Pancreas (tissue), 10 donors: ENCODE results near the gene LDLRAD4. TPM values are rescaled to one million over a fixed set of nuclear protein-coding genes. Genes with fewer than 3 reads are reported as not detected.

Experiments used
- ATAC-seq, 4 donors: fragments of 200-7000 bp; cut with Tn5 transposase; one replicate each; pipeline versions ENCODE4 v1.8.0 to v1.9.1; 2020; ENCODE audit warnings: mild to moderate bottlenecking in 4 of 4, moderate library complexity in 4 of 4
- DNase-seq, 6 donors: peaks; one replicate each; pipeline ENCODE4 v3.0.0-alpha.2; 2020
- FAIRE-seq: peaks from 2 replicates; lab custom pipeline; 2012; peaks lifted over from hg19 to GRCh38; lab: Jason Lieb, UNC
- H3K27ac ChIP-seq, 4 donors: fragments of 200-600 bp; sonication (generic); 1 replicate in 3 of 4; 2 replicates in 1 of 4; pipeline versions ENCODE4 v1.5.0 to v1.8.0; 2020
- H3K27me3 ChIP-seq, 4 donors: fragments of 200-600 bp; one replicate each; pipeline ENCODE4 v1.8.0; 2021
- H3K36me3 ChIP-seq, 3 donors: fragments of 200-600 bp; sonication (generic) in 1 of 3; one replicate each; pipeline versions ENCODE4 v1.5.0 to v1.8.0; 2020 to 2021
- H3K4me1 ChIP-seq, 3 donors: fragments of 200-600 bp; one replicate each; pipeline ENCODE4 v1.8.0; 2021
- H3K4me3 ChIP-seq, 4 donors: fragments of 200-600 bp; sonication (generic) in 2 of 4; one replicate each; pipeline versions ENCODE4 v1.5.0 to v1.8.0; 2020 to 2021
- H3K9me3 ChIP-seq, 4 donors: fragments of 200-600 bp; one replicate each; pipeline ENCODE4 v1.8.0; 2021
- WGBS, 2 donors: extraction: QIAGEN DNeasy Blood & Tissue Kit; methylation state at CpG; one replicate each; pipeline ENCODE4 v1.1.7; 2013; 5-methylcytosine and 5-hydroxymethylcytosine counted together
- intact Hi-C, 3 donors: fragments of 100-400 bp; cut with DNase I; formaldehyde crosslinking; loops; one replicate each; pipeline versions ENCODE4 v1.11.1 to v1.14.2; 2022
- polyA plus RNA-seq, 2 donors: library from polyadenylated mRNA; stranded (reverse); fragments of 200-250 nt; gene quantifications; one replicate each; pipeline ENCODE4 v1.2.3, GENCODE V29; 2013
- total RNA-seq, 6 donors: library from RNA; stranded (reverse); fragmentation: NEBNext Ultra II Directional in 4 of 6; extraction: Animal tissue kit (Norgen Biotek cat#: 25700) in 4 of 6; gene quantifications; one replicate each; pipeline versions ENCODE4 v1.2.1 to v1.2.4, GENCODE V29; 2021 to 2023
- TF ChIP-seq, protein P1 (sequence below), 4 donors: fragments of 200-600 bp; sonication (generic) in 3 of 4; IDR thresholded peaks; one replicate each; pipeline versions ENCODE4 v1.5.0 to v1.8.0; 2021; ENCODE audit warnings: antibody characterized with exemption in 4 of 4
- donor health status: healthy with polysubstance abuse.
- donor health status: DM: no; HTN: no; CAD: no; lungs with moderate emphysema.
- donor health status: DM: no; HTN: no; CAD: no.
- donor health status: control.
- donor health status: control.
- donor health status: Bipolar disorder and iron deficiency.
- donor health status: DM: yes; HTN: yes; CAD: no.
- donor health status: DM: no; HTN: no; CAD: no.
- donor health status: DM: no; HTN: no; CAD: no.
- donor health status: DM: yes; HTN: yes; CAD: no.

LDLRAD4 gene
- total and polyA plus RNA-seq, 8 donors = 2.5 to 21.8 (median 5.7) TPM

DNA sequence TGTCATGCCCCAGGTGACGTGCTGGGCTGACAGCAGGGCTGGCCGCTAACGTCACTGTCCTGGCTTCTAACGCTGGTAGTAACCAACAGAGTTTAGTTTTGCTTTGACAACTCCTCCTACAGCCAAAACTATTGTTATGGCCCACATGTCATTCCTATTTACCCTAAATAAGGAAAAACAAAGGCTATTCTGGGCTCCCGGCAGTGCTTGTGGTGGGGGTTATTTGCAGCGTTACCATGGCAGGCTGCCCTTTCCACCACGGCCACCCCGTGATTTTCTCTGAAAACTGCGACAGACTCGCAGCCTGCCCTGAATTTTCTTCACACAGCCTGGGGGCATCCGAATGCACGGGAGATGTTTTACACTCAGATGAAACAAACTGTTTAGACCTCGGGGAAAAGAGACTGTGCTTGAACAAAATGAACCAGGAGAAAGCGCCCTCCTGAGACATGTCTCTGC, 392.6 kb downstream of the LDLRAD4 start:
- Histone ChIP-seq H3K4me3 (peak overlapping the region in 2 of 4 donors; percentile 20 to 36), H3K36me3 (no peaks in the 10 kb centered on the region), H3K9me3 (no peaks in the 10 kb centered on the region), H3K27ac (no peak overlapping the region), H3K4me1 (no peaks in the 10 kb centered on the region), H3K27me3 (no peaks in the 10 kb centered on the region)
- 11 to 12% methylated on average over 14 of the region's 14 CpGs for WGBS, 2 donors
- DNase-seq = no peak
- peak; percentile 59 to 77 (median 70) for ATAC-seq
- FAIRE-seq = no peak
- intact Hi-C loops = no loop called here
- TF ChIP-seq, protein P1, sequence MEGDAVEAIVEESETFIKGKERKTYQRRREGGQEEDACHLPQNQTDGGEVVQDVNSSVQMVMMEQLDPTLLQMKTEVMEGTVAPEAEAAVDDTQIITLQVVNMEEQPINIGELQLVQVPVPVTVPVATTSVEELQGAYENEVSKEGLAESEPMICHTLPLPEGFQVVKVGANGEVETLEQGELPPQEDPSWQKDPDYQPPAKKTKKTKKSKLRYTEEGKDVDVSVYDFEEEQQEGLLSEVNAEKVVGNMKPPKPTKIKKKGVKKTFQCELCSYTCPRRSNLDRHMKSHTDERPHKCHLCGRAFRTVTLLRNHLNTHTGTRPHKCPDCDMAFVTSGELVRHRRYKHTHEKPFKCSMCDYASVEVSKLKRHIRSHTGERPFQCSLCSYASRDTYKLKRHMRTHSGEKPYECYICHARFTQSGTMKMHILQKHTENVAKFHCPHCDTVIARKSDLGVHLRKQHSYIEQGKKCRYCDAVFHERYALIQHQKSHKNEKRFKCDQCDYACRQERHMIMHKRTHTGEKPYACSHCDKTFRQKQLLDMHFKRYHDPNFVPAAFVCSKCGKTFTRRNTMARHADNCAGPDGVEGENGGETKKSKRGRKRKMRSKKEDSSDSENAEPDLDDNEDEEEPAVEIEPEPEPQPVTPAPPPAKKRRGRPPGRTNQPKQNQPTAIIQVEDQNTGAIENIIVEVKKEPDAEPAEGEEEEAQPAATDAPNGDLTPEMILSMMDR (IDR thresholded peaks at IDR 0.05) = no peak

DNA sequence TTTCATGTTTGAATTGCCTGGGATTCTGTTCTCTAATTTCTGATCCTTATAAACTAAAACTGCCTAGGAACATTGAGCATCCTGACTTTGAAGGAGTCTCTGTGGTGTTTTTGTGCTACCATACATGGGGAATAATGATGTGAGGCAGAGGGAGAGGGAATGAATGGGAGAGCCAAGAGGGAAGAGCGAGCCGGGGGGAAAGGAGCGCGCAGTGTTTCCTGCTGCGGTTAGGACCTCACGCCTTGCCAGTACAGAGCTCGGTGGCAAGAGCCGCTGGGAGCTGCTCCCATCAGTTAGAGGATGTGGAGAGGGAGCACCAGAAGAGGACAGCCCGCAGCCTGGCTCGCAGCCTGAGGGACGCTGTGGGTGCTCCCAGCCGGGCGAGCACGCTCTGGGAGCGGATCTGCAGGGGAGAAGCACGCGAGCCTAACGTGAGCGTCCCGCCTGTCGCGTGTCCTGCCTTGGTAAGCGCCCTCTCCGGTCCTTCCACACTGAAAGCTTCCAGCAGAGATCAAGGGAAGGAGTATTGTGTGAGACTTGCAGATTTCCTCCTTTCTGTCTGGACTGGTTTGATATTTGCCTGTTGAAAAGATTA, 393.1 kb downstream of the LDLRAD4 start:
- Histone ChIP-seq H3K27me3 (no peaks in the 10 kb centered on the region), H3K4me3 (peak overlapping the region in 2 of 4 donors; percentile 20 to 36), H3K4me1 (no peaks in the 10 kb centered on the region), H3K9me3 (no peaks in the 10 kb centered on the region), H3K27ac (peak overlapping the region in 1 of 4 donors; percentile 2), H3K36me3 (no peaks in the 10 kb centered on the region)
- DNase-seq (peak in 1 of 6 donors; percentile 70), ATAC-seq (peak; percentile 57 to 72 (median 66)), FAIRE-seq (no peak)
- intact Hi-C loops = no loop called here
- 6 to 8% methylated on average over 24 of the region's 24 CpGs for WGBS, 2 donors
- TF ChIP-seq, protein P1 (IDR thresholded peaks at IDR 0.05) = no peak

DNA sequence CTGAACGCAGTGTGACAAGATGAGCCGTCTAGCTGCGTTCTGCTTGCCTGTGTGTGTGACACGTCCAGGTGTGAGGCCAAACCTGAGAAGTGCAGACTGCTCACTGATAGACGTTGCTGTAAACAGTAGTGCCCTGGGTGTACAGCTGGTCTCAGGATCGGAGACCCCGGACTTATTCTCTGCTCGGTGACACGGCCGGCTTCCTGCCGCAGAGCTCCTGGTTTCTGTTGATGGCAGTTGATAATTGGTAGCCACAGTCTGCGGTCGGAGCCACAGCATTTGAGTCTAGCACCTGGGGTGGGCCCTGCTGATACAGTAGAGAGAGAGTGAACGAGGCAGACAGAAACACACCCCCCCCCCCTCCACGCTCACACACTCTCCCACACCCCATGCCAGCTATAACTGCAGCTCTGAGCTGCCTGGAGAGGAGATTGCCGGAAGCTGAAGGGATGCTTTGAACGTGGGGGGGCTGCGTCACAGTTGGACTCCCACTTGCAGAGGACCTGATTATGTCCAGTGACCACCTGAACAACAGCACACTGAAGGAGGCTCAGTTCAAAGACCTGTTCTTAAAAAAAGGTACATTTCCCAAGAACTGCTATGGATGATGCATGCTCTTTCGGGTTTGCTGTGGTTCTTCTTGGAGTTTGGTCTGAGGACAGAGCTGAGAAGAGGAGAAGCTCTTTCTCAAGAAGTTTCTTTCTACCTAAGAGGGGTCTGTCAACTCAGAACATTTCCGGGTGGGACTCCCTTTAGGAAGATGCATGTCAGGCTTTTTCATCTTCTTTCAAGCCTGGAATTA, 393.8 kb downstream of the LDLRAD4 start:
- Histone ChIP-seq H3K27me3 (no peaks in the 10 kb centered on the region), H3K36me3 (no peaks in the 10 kb centered on the region), H3K9me3 (no peaks in the 10 kb centered on the region), H3K27ac (peak overlapping the region in 1 of 4 donors; percentile 2), H3K4me3 (peak overlapping the region in 1 of 4 donors; percentile 36), H3K4me1 (no peaks in the 10 kb centered on the region)
- WGBS, 2 donors = 48 to 49% methylated on average over 20 of the region's 20 CpGs
- no peak for DNase-seq
- no peak for FAIRE-seq
- peak in 3 of 4 donors; percentile 10 to 33 (median 16) for ATAC-seq
- TF ChIP-seq, protein P1 (IDR thresholded peaks at IDR 0.05) = no peak
- intact Hi-C loops = no loop called here

DNA sequence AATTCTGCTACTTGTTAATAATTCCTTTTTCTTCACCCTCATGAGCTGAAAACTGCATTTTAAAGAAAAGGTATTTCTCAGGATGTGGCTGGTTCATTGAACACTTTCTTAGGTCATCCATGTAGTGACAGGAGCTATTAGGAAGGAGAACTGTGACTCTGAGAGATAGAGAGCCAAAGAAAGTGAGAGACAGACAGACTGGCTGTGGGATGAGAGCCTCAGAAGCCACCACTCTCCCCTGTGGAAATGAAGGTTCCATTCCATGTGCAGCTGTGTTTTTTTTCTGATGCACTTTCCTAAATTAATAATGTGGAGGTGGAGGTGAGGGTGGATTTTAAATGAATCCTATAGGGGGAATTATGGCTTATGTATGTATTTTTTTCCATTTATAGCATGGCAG, 394.5 kb downstream of the LDLRAD4 start:
- no peak overlapping the region for H3K27ac ChIP-seq
- no peaks in the 10 kb centered on the region for H3K4me1 ChIP-seq
- H3K36me3 ChIP-seq = no peaks in the 10 kb centered on the region
- TF ChIP-seq, protein P1 (IDR thresholded peaks at IDR 0.05) = no peak
- no peak for FAIRE-seq
- ATAC-seq = no peak
- intact Hi-C loops = no loop called here
- DNase-seq = no peak
- no peak overlapping the region for H3K4me3 ChIP-seq
- no peaks in the 10 kb centered on the region for H3K27me3 ChIP-seq
- no peaks in the 10 kb centered on the region for H3K9me3 ChIP-seq
